GM23338 (cell line): ENCODE measurements around the gene ZSCAN18. TPM values are rescaled to one million over a fixed set of nuclear protein-coding genes. Genes with fewer than 3 reads are reported as not detected.

ENCODE experiments used
- ATAC-seq: fragments of 200-7000 bp; cut with Tn5 transposase; 3 replicates; pipeline ENCODE4 v1.9.1; 2020
- DNase-seq: peaks from one replicate; pipeline ENCODE4 v3.0.0-alpha.2; 2015; ENCODE audit warnings: low spot score
- H2AFZ ChIP-seq: fragments of 200-600 bp; sonication (generic); 2 replicates; pipeline ENCODE4 v1.8.0; 2016; ENCODE audit warnings: antibody characterized with exemption, mild to moderate bottlenecking, moderate library complexity
- H3F3A ChIP-seq: fragments of 200-600 bp; sonication (generic); replicated peaks from 2 replicates; pipeline ENCODE4 v1.8.0; 2017; ENCODE audit warnings: antibody characterized with exemption, mixed run types, low read depth
- H3K27ac ChIP-seq: fragments of 200-600 bp; sonication (generic); 2 replicates; pipeline ENCODE4 v1.6.1; 2016; ENCODE audit warnings: low read depth
- H3K27me3 ChIP-seq: fragments of 200-600 bp; sonication (generic); 2 replicates; pipeline ENCODE4 v1.8.0; 2016; ENCODE audit warnings: mild to moderate bottlenecking, mixed run types, moderate library complexity; ENCODE audit not compliant: insufficient read depth
- H3K36me3 ChIP-seq: fragments of 200-600 bp; sonication (generic); 2 replicates; pipeline ENCODE4 v1.8.0; 2016; ENCODE audit warnings: mild to moderate bottlenecking; ENCODE audit not compliant: insufficient read depth
- H3K4me1 ChIP-seq: fragments of 200-600 bp; sonication (generic); 2 replicates; pipeline ENCODE4 v1.8.0; 2016; ENCODE audit warnings: mild to moderate bottlenecking, moderate library complexity; ENCODE audit not compliant: insufficient read depth
- H3K4me2 ChIP-seq: fragments of 200-600 bp; sonication (generic); 2 replicates; pipeline ENCODE4 v1.7.1; 2017; ENCODE audit warnings: mixed run types
- H3K4me3 ChIP-seq: fragments of 200-600 bp; sonication (generic); 2 replicates; pipeline ENCODE4 v1.6.1; 2016; ENCODE audit warnings: mixed run types
- H3K79me2 ChIP-seq: fragments of 200-600 bp; sonication (generic); replicated peaks from 2 replicates; pipeline ENCODE4 v1.8.0; 2017; ENCODE audit warnings: mild to moderate bottlenecking; ENCODE audit not compliant: insufficient read depth
- H3K9me2 ChIP-seq: fragments of 200-600 bp; sonication (generic); 2 replicates; pipeline ENCODE4 v1.8.0; 2017; ENCODE audit not compliant: insufficient read depth
- H4K20me1 ChIP-seq: fragments of 200-600 bp; sonication (generic); replicated peaks from 2 replicates; pipeline ENCODE4 v1.8.0; 2017; ENCODE audit warnings: mild to moderate bottlenecking; ENCODE audit not compliant: insufficient read depth
- H3K27ac Mint-ChIP-seq: 2 replicates; pipeline ENCODE4 v1.8.0; 2020; ENCODE audit warnings: inconsistent platforms, mild to moderate bottlenecking, moderate library complexity, mixed read lengths
- H3K27me3 Mint-ChIP-seq: 3 replicates; pipeline ENCODE4 v1.8.0; 2022; ENCODE audit warnings: low read depth, mild to moderate bottlenecking, moderate library complexity, mixed read lengths, inconsistent platforms; ENCODE audit not compliant: insufficient read depth, poor library complexity
- H3K36me3 Mint-ChIP-seq: 3 replicates; pipeline ENCODE4 v1.8.0; 2021; ENCODE audit warnings: low read depth, mild to moderate bottlenecking, inconsistent platforms, moderate library complexity, mixed read lengths
- H3K4me1 Mint-ChIP-seq: 3 replicates; pipeline ENCODE4 v1.8.0; 2020; ENCODE audit warnings: mild to moderate bottlenecking, inconsistent platforms, mixed read lengths
- H3K4me3 Mint-ChIP-seq: 3 replicates; pipeline ENCODE4 v1.8.0; 2021; ENCODE audit warnings: moderate library complexity, mild to moderate bottlenecking, inconsistent platforms, mixed read lengths
- H3K9me3 Mint-ChIP-seq: 3 replicates; pipeline ENCODE4 v1.8.0; 2020; ENCODE audit warnings: moderate library complexity, mild to moderate bottlenecking, inconsistent platforms, mixed read lengths
- CTCF ChIP-seq, 2 experiments: fragments of 200-600 bp in 1 of 2; sonication (generic) in 1 of 2; conservative IDR thresholded peaks; 2 replicates each; pipeline versions ENCODE4 v1.5.1 to v1.6.1; 2016 to 2017; ENCODE audit warnings: antibody characterized with exemption in 2 of 2, low read depth in 2 of 2, mild to moderate bottlenecking in 2 of 2, moderate library complexity in 1 of 2
- NANOG ChIP-seq: IDR thresholded peaks from 2 replicates; pipeline ENCODE4 v1.6.1; 2016; ENCODE audit warnings: antibody characterized with exemption, borderline replicate concordance
- POLR2AphosphoS5 ChIP-seq: IDR thresholded peaks from 2 replicates; pipeline ENCODE4 v1.6.1; 2016; ENCODE audit warnings: antibody characterized with exemption, low read depth
- ZNF114 ChIP-seq: fragments of 250-450 bp; sonication (Bioruptor Pico); IDR thresholded peaks from 2 replicates; pipeline ENCODE4 v1.5.0; 2020; ENCODE audit warnings: mild to moderate bottlenecking, moderate library complexity
- ZNF462 ChIP-seq: fragments of 250-450 bp; sonication (Bioruptor Pico); IDR thresholded peaks from 2 replicates; pipeline ENCODE4 v1.5.0; 2020; ENCODE audit warnings: mild to moderate bottlenecking, moderate library complexity
- polyA plus RNA-seq: library from polyadenylated mRNA; unstranded; fragments of >200 nt; fragmentation: Nextera tagmentation; extraction: Ambion mirVana; gene quantifications from 2 replicates; pipeline ENCODE4 v1.2.1, GENCODE V29; 2016
- total RNA-seq: library from RNA; depleted of rRNA; stranded (reverse); fragments of >200 nt; shearing (Covaris generic); gene quantifications from 2 replicates; pipeline ENCODE4 v1.2.3, GENCODE V29; 2014

The ZSCAN18 gene
- total and polyA plus RNA-seq, 2 experiments from 2014 or later: 25.1 to 75.0 TPM

GRCh38 chr19:58056261-58056660 is 41.8 kb downstream of the ZSCAN18 start (continued):
- TF ChIP-seq ZNF462 (CRISPR knock-in tag): no peak
- TF ChIP-seq CTCF (conservative IDR thresholded peaks at IDR 0.05; ENCODE audit: low read depth in 2 of 2): no peak

GRCh38 chr19:58054901-58055874 is 42.8 kb downstream of the ZSCAN18 start:
- no peak for TF ChIP-seq NANOG
- no peak for TF ChIP-seq ZNF114 (CRISPR knock-in tag)
- TF ChIP-seq CTCF (conservative IDR thresholded peaks at IDR 0.05; ENCODE audit: low read depth in 2 of 2): peak; percentile 66 to 74
- peak; percentile 52; the same call in 1 of the 2 replicates for TF ChIP-seq POLR2AphosphoS5
- Histone ChIP-seq H3K79me2 (no peaks in the 10 kb centered on the region), H3K4me2 (peak overlapping the region; percentile 91), H4K20me1 (no peaks in the 10 kb centered on the region), H3K27ac (peak overlapping the region; percentile 79), H3K4me1 (peaks cover 16% of the 10 kb centered on the region), H2AFZ (peak overlapping the region; percentile 99), H3K9me2 (0 out of 2 replicates have a peak, but pooled peaks cover 1% of the 10 kb centered on the region), H3K27me3 (no peaks in the 10 kb centered on the region), H3K4me3 (peak overlapping the region; percentile 67), H3F3A (0 out of 2 replicates have a peak, but pooled peaks cover 4% of the 10 kb centered on the region), H3K36me3 (no peaks in the 10 kb centered on the region)
- H3K27me3 Mint-ChIP-seq: peaks cover 13% of the 10 kb centered on the region
- peaks cover 81% of the 10 kb centered on the region for H3K9me3 Mint-ChIP-seq
- peaks cover 8% of the 10 kb centered on the region for H3K4me1 Mint-ChIP-seq
- DNase-seq (peak; percentile 92), ATAC-seq (peak; percentile 38)
- peaks cover 33% of the 10 kb centered on the region for H3K36me3 Mint-ChIP-seq
- H3K27ac Mint-ChIP-seq: no peak overlapping the region
- H3K4me3 Mint-ChIP-seq: peak overlapping the region; percentile 52
